ENCODE measurements around the gene SHOX. TPM values are rescaled to one million over a fixed set of nuclear protein-coding genes. Genes with fewer than 3 reads are reported as not detected.
A peak's percentile ranks its signal among the peaks of the same experiment; 100 is the strongest.

The SHOX gene
- total RNA-seq, 1 donor: 13.4 TPM

- Histone ChIP-seq H3K27ac (ENCODE audit: low read depth, low read length) (no peak overlapping the region), H3K79me2 (ENCODE audit: insufficient read depth, low read length) (no peaks in the 10 kb centered on the region), H3K27me3 (ENCODE audit: insufficient read depth, low read length) (peaks cover 25% of the 10 kb centered on the region), H2AFZ (ENCODE audit: low read length) (no peak overlapping the region), H4K20me1 (ENCODE audit: insufficient read depth, low read length) (no peaks in the 10 kb centered on the region), H3K4me1 (ENCODE audit: insufficient read depth, low read length) (no peaks in the 10 kb centered on the region), H3K9me3 (ENCODE audit: low read depth, low read length) (no peaks in the 10 kb centered on the region), H3K4me3 (ENCODE audit: insufficient read depth, low read length) (peak overlapping the region; percentile 54), H3K36me3 (ENCODE audit: insufficient read depth, low read length) (no peaks in the 10 kb centered on the region), H3K4me2 (ENCODE audit: insufficient read depth, low read length) (no peak overlapping the region)
- TF ChIP-seq CTCF (IDR thresholded peaks at IDR 0.05; ENCODE audit: extremely low read depth, low read depth, low read length): no peak
- peak; percentile 85 for DNase-seq (ENCODE audit: insufficient read length, low spot score, missing footprints)
Observed at GRCh38 chrX:633043-633984, 2.7 kb downstream of the SHOX start.

- TF ChIP-seq CTCF (IDR thresholded peaks at IDR 0.05; ENCODE audit: extremely low read depth, low read depth, low read length): no peak
- no peaks in the 10 kb centered on the region for H3K79me2 ChIP-seq (ENCODE audit: insufficient read depth, low read length)
- DNase-seq (ENCODE audit: insufficient read length, low spot score, missing footprints): peak; percentile 81
- no peaks in the 10 kb centered on the region for H3K4me1 ChIP-seq (ENCODE audit: insufficient read depth, low read length)
- no peaks in the 10 kb centered on the region for H3K9me3 ChIP-seq (ENCODE audit: low read depth, low read length)
- H4K20me1 ChIP-seq (ENCODE audit: insufficient read depth, low read length): no peaks in the 10 kb centered on the region
- H3K27me3 ChIP-seq (ENCODE audit: insufficient read depth, low read length): peaks cover 23% of the 10 kb centered on the region
- H3K4me3 ChIP-seq (ENCODE audit: insufficient read depth, low read length): peak overlapping the region; percentile 45
- no peak overlapping the region for H3K4me2 ChIP-seq (ENCODE audit: insufficient read depth, low read length)
- no peak overlapping the region for H2AFZ ChIP-seq (ENCODE audit: low read length)
- no peaks in the 10 kb centered on the region for H3K36me3 ChIP-seq (ENCODE audit: insufficient read depth, low read length)
- H3K27ac ChIP-seq (ENCODE audit: low read depth, low read length): no peak overlapping the region
Observed at GRCh38 chrX:633985-634958, 3.7 kb downstream of the SHOX start.

- no peak overlapping the region for H3K4me2 ChIP-seq (ENCODE audit: insufficient read depth, low read length)
- no peaks in the 10 kb centered on the region for H3K4me1 ChIP-seq (ENCODE audit: insufficient read depth, low read length)
- H3K27ac ChIP-seq (ENCODE audit: low read depth, low read length): no peak overlapping the region
- H3K79me2 ChIP-seq (ENCODE audit: insufficient read depth, low read length): no peaks in the 10 kb centered on the region
- H3K4me3 ChIP-seq (ENCODE audit: insufficient read depth, low read length): peak overlapping the region; percentile 33
- H2AFZ ChIP-seq (ENCODE audit: low read length): no peak overlapping the region
- no peaks in the 10 kb centered on the region for H4K20me1 ChIP-seq (ENCODE audit: insufficient read depth, low read length)
- peak; percentile 78 for DNase-seq (ENCODE audit: insufficient read length, low spot score, missing footprints)
- peaks cover 18% of the 10 kb centered on the region for H3K27me3 ChIP-seq (ENCODE audit: insufficient read depth, low read length)
- TF ChIP-seq CTCF (IDR thresholded peaks at IDR 0.05; ENCODE audit: extremely low read depth, low read depth, low read length): no peak
- H3K36me3 ChIP-seq (ENCODE audit: insufficient read depth, low read length): no peaks in the 10 kb centered on the region
- H3K9me3 ChIP-seq (ENCODE audit: low read depth, low read length): no peaks in the 10 kb centered on the region
Observed at GRCh38 chrX:635428-636090, 5.0 kb downstream of the SHOX start.
